Neural progenitor cell (in vitro differentiated cells): ENCODE measurements around the gene HSPG2. TPM values are rescaled to one million over a fixed set of nuclear protein-coding genes. Genes with fewer than 3 reads are reported as not detected.

Source experiments
- DNase-seq: peaks from one replicate; pipeline ENCODE4 v3.0.0-alpha.2; 2016; ENCODE audit warnings: low spot score
- H2AFZ ChIP-seq: fragments of 200-600 bp; sonication (generic); replicated peaks from 2 replicates; pipeline ENCODE4 v1.6.1; 2016; ENCODE audit warnings: antibody characterized with exemption
- H3F3A ChIP-seq: fragments of 200-600 bp; sonication (generic); 2 replicates; pipeline ENCODE4 v1.6.1; 2016; ENCODE audit warnings: antibody characterized with exemption, low read depth
- H3K27ac ChIP-seq: fragments of 200-600 bp; sonication (generic); 2 replicates; pipeline ENCODE4 v1.5.1; 2016; ENCODE audit warnings: mild to moderate bottlenecking
- H3K27me3 ChIP-seq: fragments of 200-600 bp; sonication (generic); 2 replicates; pipeline ENCODE4 v1.6.1; 2016; ENCODE audit warnings: mild to moderate bottlenecking, moderate library complexity
- H3K36me3 ChIP-seq: fragments of 200-600 bp; sonication (generic); 2 replicates; pipeline ENCODE4 v1.5.1; 2016
- H3K4me1 ChIP-seq: fragments of 200-600 bp; sonication (generic); 2 replicates; pipeline ENCODE4 v1.6.1; 2016; ENCODE audit warnings: mixed run types
- H3K4me2 ChIP-seq: fragments of 200-600 bp; sonication (generic); 2 replicates; pipeline ENCODE4 v1.6.1; 2016
- H3K4me3 ChIP-seq: fragments of 200-600 bp; sonication (generic); 2 replicates; pipeline ENCODE4 v1.5.1; 2016
- H3K79me2 ChIP-seq: fragments of 200-600 bp; sonication (generic); 2 replicates; pipeline ENCODE4 v1.6.1; 2016; ENCODE audit warnings: low read depth
- H3K9ac ChIP-seq: fragments of 200-600 bp; sonication (generic); 2 replicates; pipeline ENCODE4 v1.6.1; 2016
- H3K9me3 ChIP-seq: fragments of 200-600 bp; sonication (generic); 2 replicates; pipeline ENCODE4 v1.5.1; 2016; ENCODE audit warnings: low read depth
- H4K20me1 ChIP-seq: fragments of 200-600 bp; sonication (generic); 2 replicates; pipeline ENCODE4 v1.6.1; 2016; ENCODE audit warnings: low read depth
- H3K27ac Mint-ChIP-seq: 3 replicates; pipeline ENCODE4 v1.8.0; 2021; ENCODE audit warnings: mixed read lengths
- H3K27me3 Mint-ChIP-seq: 2 replicates; pipeline ENCODE4 v1.8.0; 2022; ENCODE audit warnings: low read depth, mild to moderate bottlenecking, inconsistent platforms, moderate library complexity, mixed read lengths; ENCODE audit not compliant: insufficient read depth
- H3K36me3 Mint-ChIP-seq: 3 replicates; pipeline ENCODE4 v1.8.0; 2021; ENCODE audit warnings: mixed read lengths
- H3K4me1 Mint-ChIP-seq: 3 replicates; pipeline ENCODE4 v1.8.0; 2021; ENCODE audit warnings: mixed read lengths
- H3K4me3 Mint-ChIP-seq: 3 replicates; pipeline ENCODE4 v1.8.0; 2021; ENCODE audit warnings: mild to moderate bottlenecking, moderate library complexity, mixed read lengths
- H3K9me3 Mint-ChIP-seq: 3 replicates; pipeline ENCODE4 v1.8.0; 2020; ENCODE audit warnings: mixed read lengths
- CTCF ChIP-seq: fragments of 200-600 bp; sonication (generic); IDR thresholded peaks from 2 replicates; pipeline ENCODE4 v1.5.1; 2017; ENCODE audit warnings: antibody characterized with exemption, mild to moderate bottlenecking
- EZH2 ChIP-seq: fragments of 200-600 bp; sonication (generic); IDR thresholded peaks from 2 replicates; pipeline ENCODE4 v1.6.1; 2017; ENCODE audit warnings: antibody characterized with exemption, mild to moderate bottlenecking, moderate library complexity
- EZH2phosphoT487 ChIP-seq: fragments of 200-600 bp; sonication (generic); IDR thresholded peaks from 2 replicates; pipeline ENCODE4 v1.6.1; 2017; ENCODE audit warnings: antibody characterized with exemption
- total RNA-seq: library from RNA; depleted of rRNA; stranded (reverse); fragments of >200 nt; gene quantifications from 2 replicates; pipeline ENCODE4 v1.2.3, GENCODE V29; 2015; ENCODE audit warnings: low replicate concordance

HSPG2 gene
- total RNA-seq, 1 donor from 2014 or later, result 6.9 TPM

GRCh38 chr1:21938732-21939538, 1.8 kb upstream of the HSPG2 start:
- H3K36me3 ChIP-seq, result no peaks in the 10 kb centered on the region
- H4K20me1 ChIP-seq, result peaks cover 23% of the 10 kb centered on the region
- no peak for TF ChIP-seq CTCF
- no peak for TF ChIP-seq EZH2phosphoT487
- no peak for TF ChIP-seq EZH2
- H3K4me1 ChIP-seq, result peaks cover 57% of the 10 kb centered on the region
- peak overlapping the region; percentile 61 for H3K4me3 Mint-ChIP-seq
- peaks cover 3% of the 10 kb centered on the region for H3K27me3 Mint-ChIP-seq
- H3K27ac Mint-ChIP-seq, result peak overlapping the region; percentile 96
- H3K9me3 ChIP-seq, result no peaks in the 10 kb centered on the region
- H2AFZ ChIP-seq, result no peak overlapping the region
- peaks cover 27% of the 10 kb centered on the region for H3K79me2 ChIP-seq
- H3K4me2 ChIP-seq, result no peak overlapping the region
- H3K9ac ChIP-seq, result no peak overlapping the region
- peaks cover 56% of the 10 kb centered on the region for H3F3A ChIP-seq
- no peaks in the 10 kb centered on the region for H3K9me3 Mint-ChIP-seq
- peaks cover 70% of the 10 kb centered on the region for H3K4me1 Mint-ChIP-seq
- H3K4me3 ChIP-seq, result no peak overlapping the region
- H3K36me3 Mint-ChIP-seq, result no peaks in the 10 kb centered on the region
- H3K27me3 ChIP-seq, result no peaks in the 10 kb centered on the region
- DNase-seq, result no peak
- H3K27ac ChIP-seq, result no peak overlapping the region

DNA sequence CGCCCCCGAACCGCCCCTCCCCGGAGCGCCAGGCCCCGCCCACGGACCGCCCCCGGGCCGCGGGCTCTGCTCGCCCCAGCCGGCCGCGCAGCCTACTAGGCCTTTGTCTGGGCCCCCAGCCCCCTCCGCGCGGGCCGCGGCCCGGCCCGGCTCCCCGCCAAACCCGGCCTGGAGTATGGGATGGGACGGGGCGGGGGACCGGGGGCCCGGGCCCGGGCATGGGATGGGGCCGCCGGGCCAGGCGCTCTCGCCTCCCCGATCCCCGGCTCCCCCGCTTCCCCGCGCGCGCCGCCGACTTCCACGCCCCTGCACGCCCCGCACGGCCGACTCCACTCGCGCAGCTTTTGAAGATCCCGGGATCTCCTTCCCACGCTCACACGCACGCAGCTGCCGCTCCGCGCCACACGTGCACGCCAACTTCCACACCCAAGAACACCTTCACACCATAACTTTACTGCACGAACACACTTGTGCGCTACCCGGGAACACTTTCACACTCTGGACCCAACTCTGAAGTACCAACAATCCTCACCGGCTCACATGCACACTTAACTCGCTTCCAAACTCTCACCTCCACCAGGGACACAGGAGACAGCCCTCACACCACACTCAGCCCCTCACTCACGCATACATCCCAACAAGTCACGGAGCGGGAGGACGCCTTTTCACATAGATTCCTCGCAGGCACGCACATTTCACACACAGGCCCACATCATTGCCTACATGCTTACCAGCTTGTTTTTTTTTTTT, 437 bp upstream of the HSPG2 start:
- H3K4me1 ChIP-seq, result peaks cover 62% of the 10 kb centered on the region
- H3K9me3 ChIP-seq, result no peaks in the 10 kb centered on the region
- DNase-seq, result peak; percentile 96
- peaks cover 38% of the 10 kb centered on the region for H3K79me2 ChIP-seq
- H4K20me1 ChIP-seq, result peaks cover 33% of the 10 kb centered on the region
- H2AFZ ChIP-seq, result peak overlapping the region; percentile 14
- peak overlapping the region; percentile 72 for H3K4me2 ChIP-seq
- H3K27ac Mint-ChIP-seq, result peak overlapping the region; percentile 93
- no peak overlapping the region for H3K9ac ChIP-seq
- H3K4me1 Mint-ChIP-seq, result peaks cover 79% of the 10 kb centered on the region
- H3K9me3 Mint-ChIP-seq, result no peaks in the 10 kb centered on the region
- peaks cover 50% of the 10 kb centered on the region for H3F3A ChIP-seq
- H3K27ac ChIP-seq, result no peak overlapping the region
- peak overlapping the region; percentile 85 for H3K4me3 Mint-ChIP-seq
- no peaks in the 10 kb centered on the region for H3K36me3 ChIP-seq
- H3K36me3 Mint-ChIP-seq, result no peaks in the 10 kb centered on the region
- H3K27me3 Mint-ChIP-seq, result peaks cover 3% of the 10 kb centered on the region
- peak overlapping the region; percentile 39 for H3K4me3 ChIP-seq
- H3K27me3 ChIP-seq, result no peaks in the 10 kb centered on the region
- TF ChIP-seq EZH2, result no peak

DNA sequence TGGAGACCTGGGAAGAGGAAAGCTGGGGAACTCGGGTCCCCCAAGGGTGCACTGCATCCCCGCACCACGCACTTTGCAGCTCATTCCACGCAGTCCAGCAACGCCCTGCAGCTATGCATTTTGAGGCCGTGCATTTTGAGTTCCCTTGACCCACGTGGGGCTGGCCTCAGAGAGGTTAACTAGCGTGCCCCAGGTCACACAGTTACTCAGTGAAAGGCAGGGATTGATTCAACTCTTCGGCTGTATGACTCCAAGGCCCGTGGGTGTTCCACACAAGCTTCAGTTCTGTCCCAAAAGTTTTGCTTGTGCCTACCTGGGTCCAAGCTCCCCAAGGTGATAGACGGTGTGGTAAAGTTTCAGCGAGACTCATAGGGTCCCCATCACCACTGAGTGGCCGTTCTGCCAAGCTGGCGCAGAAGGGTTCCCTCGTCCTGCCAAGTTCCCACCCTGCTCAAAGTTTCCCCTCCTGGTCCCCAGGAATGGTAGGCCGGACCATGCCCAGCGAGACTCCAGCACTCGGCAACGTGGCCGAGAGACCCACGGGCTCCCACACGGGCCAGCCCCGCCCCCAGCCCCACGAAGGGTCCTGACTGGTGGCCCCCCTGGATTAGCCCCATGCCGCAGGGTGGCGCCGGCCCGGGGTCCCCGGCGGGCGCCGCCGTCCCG, 611 bp downstream of the HSPG2 start:
- Histone ChIP-seq H2AFZ (no peak overlapping the region), H3K27ac (no peak overlapping the region), H3K9me3 (no peaks in the 10 kb centered on the region), H3K36me3 (no peaks in the 10 kb centered on the region), H3K9ac (no peak overlapping the region), H4K20me1 (peaks cover 38% of the 10 kb centered on the region), H3K4me2 (peak overlapping the region; percentile 99), H3F3A (peaks cover 45% of the 10 kb centered on the region), H3K4me1 (peaks cover 61% of the 10 kb centered on the region), H3K79me2 (peaks cover 47% of the 10 kb centered on the region), H3K27me3 (no peaks in the 10 kb centered on the region), H3K4me3 (peak overlapping the region; percentile 82)
- H3K27ac Mint-ChIP-seq, result no peak overlapping the region
- H3K27me3 Mint-ChIP-seq, result peaks cover 3% of the 10 kb centered on the region
- H3K9me3 Mint-ChIP-seq, result no peaks in the 10 kb centered on the region
- DNase-seq, result peak; percentile 39
- H3K36me3 Mint-ChIP-seq, result no peaks in the 10 kb centered on the region
- H3K4me1 Mint-ChIP-seq, result peaks cover 79% of the 10 kb centered on the region
- TF ChIP-seq EZH2, result no peak
- H3K4me3 Mint-ChIP-seq, result peak overlapping the region; percentile 88

GRCh38 chr1:21935891-21936365, 1.2 kb downstream of the HSPG2 start:
- H3K36me3 ChIP-seq, result no peaks in the 10 kb centered on the region
- H3K4me1 ChIP-seq, result peaks cover 57% of the 10 kb centered on the region
- H3K4me3 ChIP-seq, result peak overlapping the region; percentile 82
- no peaks in the 10 kb centered on the region for H3K9me3 Mint-ChIP-seq
- peaks cover 43% of the 10 kb centered on the region for H4K20me1 ChIP-seq
- H3F3A ChIP-seq, result peaks cover 41% of the 10 kb centered on the region
- no peaks in the 10 kb centered on the region for H3K27me3 ChIP-seq
- H3K4me2 ChIP-seq, result peak overlapping the region; percentile 99
- peaks cover 51% of the 10 kb centered on the region for H3K79me2 ChIP-seq
- no peak overlapping the region for H2AFZ ChIP-seq
- H3K4me3 Mint-ChIP-seq, result peak overlapping the region; percentile 88
- DNase-seq, result no peak
- peaks cover 3% of the 10 kb centered on the region for H3K27me3 Mint-ChIP-seq
- no peaks in the 10 kb centered on the region for H3K9me3 ChIP-seq
- H3K4me1 Mint-ChIP-seq, result peaks cover 74% of the 10 kb centered on the region
- no peak overlapping the region for H3K27ac ChIP-seq
- peak overlapping the region; percentile 12 for H3K27ac Mint-ChIP-seq
- H3K36me3 Mint-ChIP-seq, result no peaks in the 10 kb centered on the region
- TF ChIP-seq EZH2phosphoT487 (no peak), CTCF (no peak), EZH2 (no peak)
- H3K9ac ChIP-seq, result no peak overlapping the region
